H1 (cell line): ENCODE results near the gene TMEM120B. TPM values are rescaled to one million over a fixed set of nuclear protein-coding genes. Genes with fewer than 3 reads are reported as not detected.
A peak's percentile ranks its signal among the peaks of the same experiment; 100 is the strongest.

Source experiments
- CTCF ChIA-PET: fragments of 300-600 bp; sonication (Branson Sonifier 250); formaldehyde crosslinking; loops from one replicate; lab custom pipeline; 2021; ENCODE audit not compliant: partially characterized antibody; lab: Charles Lee
- POLR2A ChIA-PET: fragments of 300-600 bp; sonication (Branson Sonifier 250); formaldehyde crosslinking; loops from one replicate; lab custom pipeline; 2021; ENCODE audit warnings: inconsistent platforms; ENCODE audit not compliant: partially characterized antibody; lab: Charles Lee
- DNase-seq, 2 experiments: peaks; one replicate each; pipeline versions ENCODE4 v3.0.0 to v3.0.0-alpha.2; 2010 to 2022; ENCODE audit warnings: low spot score in 2 of 2, low read depth in 1 of 2, mixed read lengths in 1 of 2
- FAIRE-seq: peaks from 2 replicates; lab custom pipeline; 2011; peaks lifted over from hg19 to GRCh38; lab: Jason Lieb, UNC
- H2AFZ ChIP-seq: 2 replicates; pipeline ENCODE4 v1.8.1; 2012; ENCODE audit warnings: low read length, inconsistent platforms
- H2AK5ac ChIP-seq: 2 replicates; pipeline ENCODE4 v1.6.1; 2013; ENCODE audit warnings: low read depth, low read length
- H2BK120ac ChIP-seq: replicated peaks from 2 replicates; pipeline ENCODE3; 2013; ENCODE audit warnings: low read depth, low read length, inconsistent platforms
- H2BK12ac ChIP-seq: 2 replicates; pipeline ENCODE4 v1.6.1; 2013; ENCODE audit warnings: low read depth, low read length
- H2BK15ac ChIP-seq: 2 replicates; pipeline ENCODE4 v1.6.1; 2013; ENCODE audit warnings: low read length
- H2BK20ac ChIP-seq: 2 replicates; pipeline ENCODE4 v1.6.1; 2013; ENCODE audit warnings: low read length
- H2BK5ac ChIP-seq: 2 replicates; pipeline ENCODE4 v1.6.1; 2013; ENCODE audit warnings: low read depth, low read length
- H3K14ac ChIP-seq: 2 replicates; pipeline ENCODE4 v1.6.1; 2013; ENCODE audit warnings: inconsistent platforms; ENCODE audit not compliant: insufficient read length
- H3K18ac ChIP-seq: 2 replicates; pipeline ENCODE4 v1.6.1; 2013; ENCODE audit warnings: low read length; ENCODE audit errors: extremely low read depth
- H3K23ac ChIP-seq: 2 replicates; pipeline ENCODE4 v1.6.1; 2013; ENCODE audit warnings: inconsistent platforms; ENCODE audit not compliant: insufficient read length
- H3K23me2 ChIP-seq: 2 replicates; pipeline ENCODE4 v1.6.1; 2013; ENCODE audit warnings: low read depth, low read length
- H3K27ac ChIP-seq: 2 replicates; pipeline ENCODE4 v1.6.1; 2011; ENCODE audit warnings: low read depth, low read length, inconsistent platforms
- H3K27me3 ChIP-seq, 4 experiments: replicated peaks in 1 of 4; 1 replicate in 1 of 4; 2 replicates in 3 of 4; pipeline versions ENCODE4 v1.6.1 to v1.8.1; 2011 to 2013; ENCODE audit warnings: low read length in 3 of 4, mild to moderate bottlenecking in 3 of 4, inconsistent platforms in 2 of 4, mixed read lengths in 2 of 4, moderate library complexity in 1 of 4; ENCODE audit not compliant: control insufficient read depth in 3 of 4, insufficient read depth in 3 of 4; ENCODE audit errors: extremely low read depth in 1 of 4
- H3K36me3 ChIP-seq, 4 experiments: 2 replicates each; pipeline versions ENCODE4 v1.6.1 to v1.8.1; 2011 to 2013; ENCODE audit warnings: mild to moderate bottlenecking in 4 of 4, low read length in 3 of 4, moderate library complexity in 2 of 4, control low read depth in 1 of 4, inconsistent platforms in 1 of 4; ENCODE audit not compliant: insufficient read depth in 4 of 4, control insufficient read depth in 2 of 4
- H3K4ac ChIP-seq: replicated peaks from 2 replicates; pipeline ENCODE3; 2013; ENCODE audit warnings: low read length, low read depth, mixed read lengths, inconsistent platforms; ENCODE audit not compliant: insufficient read length
- H3K4me1 ChIP-seq, 4 experiments: replicated peaks in 1 of 4; 1 replicate in 1 of 4; 2 replicates in 3 of 4; pipeline versions ENCODE4 v1.6.1 to v1.8.1; 2011 to 2013; ENCODE audit warnings: low read length in 3 of 4, inconsistent platforms in 2 of 4, mixed read lengths in 1 of 4; ENCODE audit not compliant: insufficient read depth in 4 of 4, control insufficient read depth in 3 of 4
- H3K4me2 ChIP-seq, 2 experiments: 2 replicates each; pipeline versions ENCODE4 v1.6.1 to v1.8.1; 2011 to 2013; ENCODE audit warnings: low read depth in 2 of 2, low read length in 2 of 2, control low read depth in 1 of 2, inconsistent platforms in 1 of 2, mild to moderate bottlenecking in 1 of 2; ENCODE audit not compliant: insufficient read depth in 1 of 2
- H3K4me3 ChIP-seq, 4 experiments: fragments of 200-600, 300-600 bp in 1 of 4; sonication (generic), shearing (Covaris generic), sonication (Bioruptor Twin) in 1 of 4; 2 replicates each; pipeline versions ENCODE4 v1.5.1 to v1.8.1; 2011 to 2016; ENCODE audit warnings: low read length in 4 of 4, low read depth in 3 of 4, control low read depth in 2 of 4, inconsistent platforms in 2 of 4, mild to moderate bottlenecking in 2 of 4, mixed read lengths in 1 of 4, moderate library complexity in 1 of 4; ENCODE audit not compliant: insufficient read depth in 2 of 4; ENCODE audit errors: extremely low read depth in 1 of 4
- H3K56ac ChIP-seq: replicated peaks from 2 replicates; pipeline ENCODE3; 2013; ENCODE audit warnings: low read depth, mild to moderate bottlenecking, mixed read lengths, low read length, inconsistent platforms; ENCODE audit not compliant: insufficient read length
- H3K79me1 ChIP-seq: 2 replicates; pipeline ENCODE4 v1.6.1; 2013; ENCODE audit warnings: low read depth, low read length, control low read depth
- H3K79me2 ChIP-seq, 2 experiments: 2 replicates each; pipeline versions ENCODE4 v1.6.1 to v1.8.1; 2012 to 2013; ENCODE audit warnings: low read length in 2 of 2, mild to moderate bottlenecking in 2 of 2, inconsistent platforms in 1 of 2; ENCODE audit not compliant: insufficient read depth in 2 of 2, control insufficient read depth in 1 of 2
- H3K9ac ChIP-seq, 4 experiments: replicated peaks in 1 of 4; 1 replicate in 1 of 4; 2 replicates in 3 of 4; pipeline versions ENCODE4 v1.6.1 to v1.8.1; 2011 to 2013; ENCODE audit warnings: low read depth in 3 of 4, low read length in 3 of 4, control low read depth in 2 of 4, mild to moderate bottlenecking in 2 of 4, moderate library complexity in 2 of 4, inconsistent platforms in 1 of 4; ENCODE audit errors: extremely low read depth in 1 of 4
- H3K9me3 ChIP-seq, 2 experiments: 2 replicates each; pipeline versions ENCODE4 v1.6.1 to v1.8.1; 2012 to 2013; ENCODE audit warnings: mild to moderate bottlenecking in 2 of 2, moderate library complexity in 2 of 2, control low read depth in 1 of 2, inconsistent platforms in 1 of 2, low read depth in 1 of 2, low read length in 1 of 2, mixed read lengths in 1 of 2; ENCODE audit not compliant: insufficient read depth in 2 of 2
- H4K20me1 ChIP-seq, 2 experiments: replicated peaks in 1 of 2; 2 replicates each; pipeline versions ENCODE3 to v1.8.1; 2011 to 2013; ENCODE audit warnings: inconsistent platforms in 2 of 2, low read length in 2 of 2, mild to moderate bottlenecking in 1 of 2; ENCODE audit not compliant: insufficient read depth in 2 of 2, control insufficient read depth in 1 of 2
- H4K5ac ChIP-seq: 2 replicates; pipeline ENCODE4 v1.6.1; 2013; ENCODE audit warnings: low read length, low read depth, mixed read lengths, inconsistent platforms; ENCODE audit not compliant: insufficient read length
- H4K8ac ChIP-seq: 2 replicates; pipeline ENCODE4 v1.8.0; 2013; ENCODE audit warnings: mild to moderate bottlenecking, moderate library complexity, low read length, inconsistent platforms; ENCODE audit not compliant: insufficient read depth; ENCODE audit errors: extremely low read depth
- H4K91ac ChIP-seq: replicated peaks from 2 replicates; pipeline ENCODE3; 2013; ENCODE audit warnings: low read length, mixed read lengths, inconsistent platforms; ENCODE audit not compliant: insufficient read length
- BCL11A ChIP-seq, 2 experiments: IDR thresholded peaks; one replicate each; pipeline ENCODE4 v1.6.1; 2011; ENCODE audit warnings: low read depth in 2 of 2, low read length in 2 of 2, mild to moderate bottlenecking in 2 of 2
- WGBS, 2 experiments: shearing (Covaris generic) in 1 of 2; methylation state at CpG; one replicate each; pipeline versions ENCODE4 v1.1.6 to v1.1.7; 2013 to 2015; ENCODE audit warnings: low lambda C conversion rate in 2 of 2, mixed read lengths in 2 of 2, inconsistent platforms in 1 of 2, low coverage in 1 of 2, missing lambda C conversion rate in 1 of 2; ENCODE audit not compliant: insufficient replicate concordance in 2 of 2, insufficient coverage in 1 of 2, insufficient read length in 1 of 2; ENCODE audit errors: extremely low coverage in 1 of 2, missing lambda C conversion rate in 1 of 2; 5-methylcytosine and 5-hydroxymethylcytosine counted together
- polyA plus RNA-seq, 7 experiments: library from polyadenylated mRNA; depleted of rRNA in 3 of 7; stranded (reverse) in 5 of 7; unstranded in 2 of 7; fragments of >200 nt in 5 of 7; fragments of 200-250 nt in 2 of 7; gene quantifications; 1 replicate in 5 of 7; 2 replicates in 1 of 7; 4 replicates in 1 of 7; pipeline versions ENCODE4 v1.2.1 to v1.2.3, GENCODE V29; 2011 to 2013; ENCODE audit warnings: missing spikeins in 2 of 7, mixed read lengths in 2 of 7
- total RNA-seq: library from RNA; stranded (reverse); fragmentation: NEBNext Ultra II Directional; extraction: Animal tissue kit (Norgen Biotek cat#: 25700); gene quantifications from 2 replicates; pipeline ENCODE4 v1.2.1, GENCODE V29; 2021
- TF ChIP-seq, protein P1 (sequence below), 3 experiments: IDR thresholded peaks; 1 replicate in 2 of 3; 2 replicates in 1 of 3; pipeline versions ENCODE4 v1.5.1 to v1.6.1; 2011; ENCODE audit warnings: low read length in 3 of 3, mild to moderate bottlenecking in 3 of 3, inconsistent platforms in 2 of 3, low read depth in 1 of 3, moderate library complexity in 1 of 3; ENCODE audit not compliant: insufficient read depth in 1 of 3; ENCODE audit errors: control extremely low read depth in 1 of 3

Gene TMEM120B
- total and polyA plus RNA-seq, 2 of the 8 experiments (the other 6 are each of a cell fraction or from before 2014, with no cell fraction given): 22.0 to 29.1 TPM

GRCh38 chr12:121792607-121793439, 80.3 kb downstream of the TMEM120B start:
- H3K4ac ChIP-seq: no peak overlapping the region
- H3K27ac ChIP-seq: no peak overlapping the region
- no peak overlapping the region for H2BK15ac ChIP-seq
- peaks cover 0 to 28% (median 16%) of the 10 kb centered on the region in 4 experiments; a peak in 5 of 7 replicates for H3K4me1 ChIP-seq
- no peak for FAIRE-seq
- no peak overlapping the region for H2BK120ac ChIP-seq
- H4K8ac ChIP-seq: peak overlapping the region; percentile 74; the same call in 1 of the 2 replicates
- H4K5ac ChIP-seq: no peak overlapping the region
- DNase-seq: no peak
- peak overlapping the region; percentile 20 to 73 (median 40); a peak in 4 of 7 replicates for H3K9ac ChIP-seq
- H2AK5ac ChIP-seq: peak overlapping the region; percentile 28; the same call in 1 of the 2 replicates
- no peak overlapping the region for H2BK12ac ChIP-seq
- WGBS, 2 experiments: 41% methylated on average over 14 of the region's 48 CpGs; no CpG with 5 or more reads in 1 of the 2 experiments
- peaks cover 0 to 5% (median 1%) of the 10 kb centered on the region in 4 experiments; a peak in 2 of 7 replicates for H3K27me3 ChIP-seq
- no peak overlapping the region; the same call in 1 of the 2 replicates for H2BK5ac ChIP-seq
- H3K56ac ChIP-seq: no peak overlapping the region
- peaks cover 0 to 4% (median 2%) of the 10 kb centered on the region in 4 experiments; a peak in 3 of 8 replicates for H3K36me3 ChIP-seq
- no peak overlapping the region for H3K23ac ChIP-seq
- TF ChIP-seq, protein P1, sequence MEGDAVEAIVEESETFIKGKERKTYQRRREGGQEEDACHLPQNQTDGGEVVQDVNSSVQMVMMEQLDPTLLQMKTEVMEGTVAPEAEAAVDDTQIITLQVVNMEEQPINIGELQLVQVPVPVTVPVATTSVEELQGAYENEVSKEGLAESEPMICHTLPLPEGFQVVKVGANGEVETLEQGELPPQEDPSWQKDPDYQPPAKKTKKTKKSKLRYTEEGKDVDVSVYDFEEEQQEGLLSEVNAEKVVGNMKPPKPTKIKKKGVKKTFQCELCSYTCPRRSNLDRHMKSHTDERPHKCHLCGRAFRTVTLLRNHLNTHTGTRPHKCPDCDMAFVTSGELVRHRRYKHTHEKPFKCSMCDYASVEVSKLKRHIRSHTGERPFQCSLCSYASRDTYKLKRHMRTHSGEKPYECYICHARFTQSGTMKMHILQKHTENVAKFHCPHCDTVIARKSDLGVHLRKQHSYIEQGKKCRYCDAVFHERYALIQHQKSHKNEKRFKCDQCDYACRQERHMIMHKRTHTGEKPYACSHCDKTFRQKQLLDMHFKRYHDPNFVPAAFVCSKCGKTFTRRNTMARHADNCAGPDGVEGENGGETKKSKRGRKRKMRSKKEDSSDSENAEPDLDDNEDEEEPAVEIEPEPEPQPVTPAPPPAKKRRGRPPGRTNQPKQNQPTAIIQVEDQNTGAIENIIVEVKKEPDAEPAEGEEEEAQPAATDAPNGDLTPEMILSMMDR (IDR thresholded peaks at IDR 0.05; ENCODE audit: control extremely low read depth in 1 of 3, insufficient read depth in 1 of 3, low read depth in 1 of 3, low read length in 3 of 3): 0 out of 4 replicates have a peak, but pooled peaks of 1 of the 3 experiments have one; percentile 3
- no peak for TF ChIP-seq BCL11A (IDR thresholded peaks at IDR 0.05; ENCODE audit: low read depth in 2 of 2, low read length in 2 of 2)
- no peak overlapping the region for H4K91ac ChIP-seq
- H3K23me2 ChIP-seq: peaks cover 6% of the 10 kb centered on the region; the same call in 1 of the 2 replicates
- H3K14ac ChIP-seq: no peak overlapping the region
- H3K9me3 ChIP-seq: no peaks in the 10 kb centered on the region
- no peak overlapping the region; the same call in 1 of the 2 replicates for H2AFZ ChIP-seq
- peak overlapping the region; percentile 60 to 91 (median 66) for H3K4me3 ChIP-seq
- peaks cover 18 to 19% of the 10 kb centered on the region in 2 experiments for H4K20me1 ChIP-seq
- H2BK20ac ChIP-seq: no peak overlapping the region
- no peak overlapping the region; the same call in 1 of the 2 replicates for H3K18ac ChIP-seq
- H3K4me2 ChIP-seq: peak overlapping the region; percentile 6 to 82
- POLR2A ChIA-PET: interaction anchor here (1.6 to 34.9 kb wide), 6 partner anchors 6 to 79 kb away, joined by 4 to 958 read pairs (median 20); partner anchors contain the start of genes RHOF and SETD1B
- 0 out of 2 replicates have a peak, but pooled peaks cover 9% of the 10 kb centered on the region for H3K79me1 ChIP-seq
- peaks cover 0 to 7% of the 10 kb centered on the region in 2 experiments; a peak in 1 of 4 replicates for H3K79me2 ChIP-seq
- CTCF ChIA-PET: interaction anchor here (0.9 to 18.2 kb wide), 18 partner anchors 14 to 210 kb away, joined by 3 to 363 read pairs (median 18); partner anchors contain the start of genes CFAP251, PSMD9, SETD1B and TMEM120B
